HepG2 (cell line): ENCODE data around the gene FAM209A. TPM values are rescaled to one million over a fixed set of nuclear protein-coding genes. Genes with fewer than 3 reads are reported as not detected.
A peak's percentile ranks its signal among the peaks of the same experiment; 100 is the strongest.

Experiments used
- ATAC-seq: fragments of 200-7000 bp; cut with Tn5 transposase; 3 replicates; pipeline ENCODE4 v1.9.1; 2020; ENCODE audit warnings: mild to moderate bottlenecking, moderate library complexity
- BruUV-seq: library from RNA; stranded (reverse); fragments of 400-500 nt; replicated peaks from 2 replicates; lab custom pipeline; 2021; lab: Mats Ljungman, UMichigan
- CTCF ChIA-PET: fragments of 300-600 bp; formaldehyde crosslinking; extraction: SDS; loops from one replicate; lab custom pipeline; 2021; ENCODE audit warnings: low total read pairs, inconsistent platforms, low intra/inter-chr PET ratio; lab: Yijun Ruan, JAX
- POLR2A ChIA-PET: fragments of 350-600 bp; sonication (Branson Sonifier 250); formaldehyde crosslinking; loops from one replicate; lab custom pipeline; 2020; ENCODE audit warnings: antibody characterized with exemption, inconsistent platforms; lab: Yijun Ruan, JAX
- DNase-seq: peaks from one replicate; pipeline ENCODE4 v3.0.0-alpha.2; 2015; ENCODE audit warnings: low spot score
- FAIRE-seq: peaks from 3 replicates; lab custom pipeline; 2011; peaks lifted over from hg19 to GRCh38; lab: Jason Lieb, UNC
- H2AFZ ChIP-seq: one replicate; pipeline ENCODE4 v1.6.1; 2011; ENCODE audit warnings: low read length, inconsistent platforms
- H3K27ac ChIP-seq: fragments of 300-600 bp; 3 replicates; pipeline ENCODE4 v1.8.0; 2011; ENCODE audit warnings: mixed run types, mild to moderate bottlenecking, mixed read lengths, low read length, inconsistent platforms; ENCODE audit not compliant: insufficient read depth; ENCODE audit errors: extremely low read length
- H3K27me3 ChIP-seq, 2 experiments: fragments of 200-600 bp in 1 of 2; 2 replicates in 1 of 2; 3 replicates in 1 of 2; pipeline versions ENCODE4 v1.6.0 to v1.8.0; 2011; ENCODE audit warnings: low read length in 2 of 2, mild to moderate bottlenecking in 2 of 2, moderate library complexity in 2 of 2, inconsistent platforms in 1 of 2; ENCODE audit not compliant: insufficient read depth in 2 of 2, control insufficient read depth in 1 of 2
- H3K36me3 ChIP-seq, 2 experiments: fragments of 200-600 bp in 1 of 2; replicated peaks in 1 of 2; 2 replicates in 1 of 2; 3 replicates in 1 of 2; pipeline versions ENCODE4 v1.5.1 to v1.8.0; 2011; ENCODE audit warnings: low read length in 2 of 2, inconsistent platforms in 1 of 2; ENCODE audit not compliant: insufficient read depth in 2 of 2, control insufficient read depth in 1 of 2
- H3K4me1 ChIP-seq: 2 replicates; pipeline ENCODE4 v1.5.1; 2012; ENCODE audit warnings: low read length, inconsistent platforms; ENCODE audit not compliant: insufficient read depth
- H3K4me2 ChIP-seq: 2 replicates; pipeline ENCODE4 v1.6.0; 2011; ENCODE audit warnings: low read depth, low read length, inconsistent platforms
- H3K4me3 ChIP-seq, 3 experiments: fragments of 200-600 bp in 1 of 3; sonication (generic), shearing (Covaris generic) in 1 of 3; replicated peaks in 1 of 3; 2 replicates each; pipeline ENCODE4 v1.5.1; 2011 to 2016; ENCODE audit warnings: low read length in 3 of 3, inconsistent platforms in 2 of 3, low read depth in 2 of 3, mild to moderate bottlenecking in 2 of 3, control low read depth in 1 of 3, mixed read lengths in 1 of 3; ENCODE audit not compliant: insufficient read depth in 1 of 3
- H3K79me2 ChIP-seq: one replicate; pipeline ENCODE4 v1.6.1; 2011; ENCODE audit warnings: low read length, inconsistent platforms; ENCODE audit not compliant: insufficient read depth
- H3K9ac ChIP-seq: 2 replicates; pipeline ENCODE4 v1.6.0; 2011; ENCODE audit warnings: mild to moderate bottlenecking, low read depth, low read length, inconsistent platforms; ENCODE audit not compliant: insufficient read depth
- H3K9me3 ChIP-seq: 2 replicates; pipeline ENCODE4 v1.5.1; 2012; ENCODE audit warnings: mild to moderate bottlenecking, low read length
- H4K20me1 ChIP-seq: 2 replicates; pipeline ENCODE4 v1.6.0; 2011; ENCODE audit warnings: inconsistent platforms, mild to moderate bottlenecking, low read length, moderate library complexity; ENCODE audit not compliant: insufficient read depth
- CC2D1A ChIP-seq: sonication (generic); formaldehyde crosslinking; IDR thresholded peaks from 2 replicates; pipeline ENCODE4 v1.8.1; 2023; ENCODE audit warnings: mild to moderate bottlenecking, missing genetic modification reagents
- GABPB1 ChIP-seq: IDR thresholded peaks from 2 replicates; pipeline ENCODE4 v1.6.1; 2016; ENCODE audit warnings: mild to moderate bottlenecking, missing genetic modification reagents, moderate library complexity, missing compliant biosample characterization
- MEF2D ChIP-seq: sonication (generic); formaldehyde crosslinking; IDR thresholded peaks from 2 replicates; pipeline ENCODE4 v1.5.1; 2020; ENCODE audit warnings: mild to moderate bottlenecking, missing genetic modification reagents
- TBP ChIP-seq: sonication (generic); formaldehyde crosslinking; IDR thresholded peaks from 2 replicates; pipeline ENCODE4 v1.5.0; 2020; ENCODE audit warnings: missing genetic modification reagents
- TOPORS ChIP-seq: sonication (generic); formaldehyde crosslinking; IDR thresholded peaks from 2 replicates; pipeline ENCODE4 v1.8.0; 2023; ENCODE audit warnings: mild to moderate bottlenecking, missing genetic modification reagents
- ZNF160 ChIP-seq: sonication (generic); formaldehyde crosslinking; IDR thresholded peaks from 2 replicates; pipeline ENCODE4 v1.8.0; 2022; ENCODE audit warnings: mild to moderate bottlenecking, inconsistent platforms, missing genetic modification reagents
- ZNF180 ChIP-seq: sonication (generic); formaldehyde crosslinking; IDR thresholded peaks from 2 replicates; pipeline ENCODE4 v1.4.0; 2020; ENCODE audit warnings: low read depth, missing genetic modification reagents, borderline replicate concordance
- ZNF251 ChIP-seq: sonication (generic); formaldehyde crosslinking; IDR thresholded peaks from 2 replicates; pipeline ENCODE4 v1.9.0; 2021; ENCODE audit warnings: mild to moderate bottlenecking, missing genetic modification reagents
- ZNF329 ChIP-seq: sonication (generic); formaldehyde crosslinking; IDR thresholded peaks from 2 replicates; pipeline ENCODE4 v1.9.0; 2021; ENCODE audit warnings: low read depth, mild to moderate bottlenecking, missing genetic modification reagents
- WGBS: methylation state at CpG from one replicate; pipeline ENCODE4 v1.1.6; 2017; ENCODE audit warnings: low lambda C conversion rate; 5-methylcytosine and 5-hydroxymethylcytosine counted together
- in situ Hi-C: cut with HindIII; loops from 2 replicates; pipeline ENCODE4 v1.10.0; 2017; ENCODE audit warnings: low pct_unique_long_range_greater_than_20kb; ENCODE audit not compliant: extremely low pct_ligation_motif_present
- intact Hi-C: fragments of 100-400 bp; cut with micrococcal nuclease; formaldehyde crosslinking; loops from one replicate; pipeline ENCODE4 v1.10.0; 2022; ENCODE audit not compliant: unreplicated experiment
- polyA plus RNA-seq, 8 experiments: library from polyadenylated mRNA; depleted of rRNA in 3 of 8; stranded (reverse) in 7 of 8; unstranded in 1 of 8; fragments of >200 nt; fragmentation: Illumina TruSeq in 4 of 8; extraction: Trizol in 4 of 8; gene quantifications; 2 replicates each; pipeline versions ENCODE4 v1.2.1 to v1.2.3, GENCODE V29; 2011 to 2016; ENCODE audit warnings: low read depth in 4 of 8, missing spikeins in 1 of 8, mixed read lengths in 1 of 8; ENCODE audit not compliant: insufficient read depth in 1 of 8
- total RNA-seq, 5 experiments: library from RNA; depleted of rRNA; stranded (reverse); fragments of >200 nt; fragmentation: Illumina TruSeq; extraction: Trizol; gene quantifications; 2 replicates each; pipeline ENCODE4 v1.2.3, GENCODE V29; 2016; ENCODE audit warnings: low read depth in 1 of 5
- TF ChIP-seq, protein P1 (sequence below): IDR thresholded peaks from 2 replicates; pipeline ENCODE4 v1.6.1; 2016; ENCODE audit warnings: control low read depth

FAM209A gene
- total and polyA plus RNA-seq, 2 of the 13 experiments (the other 11 are each of a cell fraction or from before 2014, with no cell fraction given): 0.15 to 0.36 TPM

DNA sequence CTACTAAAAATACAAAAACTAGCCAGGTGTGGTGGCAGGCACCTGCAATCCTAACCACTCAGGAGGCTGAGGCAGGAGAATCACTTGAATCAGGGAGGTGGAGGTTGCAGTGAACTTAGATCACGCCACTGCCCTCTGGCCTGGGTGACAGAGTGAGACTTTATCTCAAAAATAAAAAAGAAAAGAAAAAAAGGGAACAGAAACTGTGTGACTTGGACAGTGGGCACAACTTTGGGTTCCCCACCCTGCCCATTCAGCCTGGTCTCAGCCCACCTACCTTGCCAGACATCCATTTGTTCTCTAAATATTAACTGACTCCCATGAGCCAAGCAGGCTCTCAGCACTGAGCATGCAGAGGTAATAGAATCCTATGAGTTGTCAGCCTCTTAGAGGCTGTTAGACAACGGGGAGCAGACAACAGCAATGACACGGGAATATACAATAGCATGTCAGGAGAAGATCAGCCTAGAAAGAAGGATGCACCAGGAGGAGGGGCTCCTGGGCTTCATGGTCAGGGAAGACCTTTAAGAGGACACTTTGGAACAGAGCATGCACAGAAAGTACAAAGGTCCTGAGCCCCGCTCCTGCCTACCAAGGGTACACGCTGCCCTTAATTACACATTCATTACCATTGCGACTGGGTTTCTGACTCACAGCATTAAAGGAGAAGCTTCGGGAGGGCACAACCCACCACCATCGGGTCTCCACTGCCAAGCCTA lies 28.5 kb downstream of the FAM209A start:
- no TSS peak for BruUV-seq
- Histone ChIP-seq H3K4me1 (peaks cover 19% of the 10 kb centered on the region), H3K36me3 (no peaks in the 10 kb centered on the region), H3K9ac (no peak overlapping the region), H3K9me3 (no peaks in the 10 kb centered on the region), H3K79me2 (no peaks in the 10 kb centered on the region), H3K27me3 (peaks cover 3 to 7% of the 10 kb centered on the region in 2 experiments; a peak in 3 of 5 replicates), H3K27ac (no peak overlapping the region), H3K4me3 (no peak overlapping the region), H2AFZ (no peak overlapping the region), H4K20me1 (no peaks in the 10 kb centered on the region), H3K4me2 (no peak overlapping the region)
- ChIA-PET CTCF (interaction anchor here (1.3 kb wide), 1 partner anchor 24 kb away, joined by 3 read pairs; no protein-coding TSS in a partner anchor), POLR2A (no interaction called here)
- intact Hi-C loops: loop anchor here (5.0 kb wide), 2 partner anchors 494 to 509 kb away; no protein-coding TSS in a partner anchor
- ATAC-seq (peak; percentile 11; the same call in 1 of the 3 replicates), DNase-seq (no peak), FAIRE-seq (no peak)
- 8% methylated on average over 8 of the region's 8 CpGs for WGBS
- in situ Hi-C loops: loop anchor here (5.0 to 25.0 kb wide), 2 partner anchors 444 to 1891 kb away; no protein-coding TSS in a partner anchor
- TF ChIP-seq GABPB1 (CRISPR knock-in tag) (no peak), TBP (CRISPR knock-in tag) (no peak), ZNF180 (CRISPR knock-in tag) (no peak), MEF2D (CRISPR knock-in tag) (no peak), ZNF160 (no peak), TOPORS (CRISPR knock-in tag) (no peak), ZNF251 (CRISPR knock-in tag) (no peak), ZNF329 (CRISPR knock-in tag) (no peak), CC2D1A (CRISPR knock-in tag) (no peak)
- TF ChIP-seq, protein P1, sequence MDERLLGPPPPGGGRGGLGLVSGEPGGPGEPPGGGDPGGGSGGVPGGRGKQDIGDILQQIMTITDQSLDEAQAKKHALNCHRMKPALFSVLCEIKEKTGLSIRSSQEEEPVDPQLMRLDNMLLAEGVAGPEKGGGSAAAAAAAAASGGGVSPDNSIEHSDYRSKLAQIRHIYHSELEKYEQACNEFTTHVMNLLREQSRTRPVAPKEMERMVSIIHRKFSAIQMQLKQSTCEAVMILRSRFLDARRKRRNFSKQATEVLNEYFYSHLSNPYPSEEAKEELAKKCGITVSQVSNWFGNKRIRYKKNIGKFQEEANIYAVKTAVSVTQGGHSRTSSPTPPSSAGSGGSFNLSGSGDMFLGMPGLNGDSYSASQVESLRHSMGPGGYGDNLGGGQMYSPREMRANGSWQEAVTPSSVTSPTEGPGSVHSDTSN (CRISPR knock-in tag): no peak
